ENCODE results near the gene MROH9.

MROH9 gene

GRCh38 chr1:171037626-171038025 lies 102.3 kb downstream of the MROH9 start:
- H3K4me2 ChIP-seq (ENCODE audit: low read depth, low read length), result no peak overlapping the region
- H2AFZ ChIP-seq (ENCODE audit: low read length), result no peak overlapping the region
- TF ChIP-seq CTCF (IDR thresholded peaks at IDR 0.05; ENCODE audit: low read length) (no peak), EZH2phosphoT487 (IDR thresholded peaks at IDR 0.05; ENCODE audit: low read length) (no peak), EZH2 (optimal IDR thresholded peaks at IDR 0.05; ENCODE audit: low read depth, low read length) (no peak)
- H3K27me3 ChIP-seq (replicated peaks; ENCODE audit: insufficient read depth, low read length), result no peaks in the 10 kb centered on the region
- no peaks in the 10 kb centered on the region for H4K20me1 ChIP-seq (ENCODE audit: insufficient read depth, low read length)
- no peaks in the 10 kb centered on the region for H3K36me3 ChIP-seq (replicated peaks; ENCODE audit: insufficient read depth, low read length)
- H3K27ac ChIP-seq (ENCODE audit: low read length), result no peak overlapping the region
- H3K79me2 ChIP-seq (ENCODE audit: low read length), result no peaks in the 10 kb centered on the region
- H3K4me3 ChIP-seq (ENCODE audit: low read length), result no peak overlapping the region
- no peak overlapping the region for H3K9ac ChIP-seq (ENCODE audit: low read length)
- H3K4me1 ChIP-seq (ENCODE audit: low read length), result no peaks in the 10 kb centered on the region
- DNase-seq, result no peak
- H3F3A ChIP-seq (ENCODE audit: insufficient read depth, low read length), result no peaks in the 10 kb centered on the region
- no peaks in the 10 kb centered on the region for H3K9me2 ChIP-seq (replicated peaks; ENCODE audit: insufficient read depth, low read length)
- H3K9me3 ChIP-seq (replicated peaks; ENCODE audit: insufficient read depth, low read length), result no peaks in the 10 kb centered on the region

- Histone ChIP-seq H3K27ac (ENCODE audit: low read length) (no peak overlapping the region), H4K20me1 (ENCODE audit: insufficient read depth, low read length) (no peaks in the 10 kb centered on the region), H3K4me3 (ENCODE audit: low read length) (no peak overlapping the region), H3K9ac (ENCODE audit: low read length) (no peak overlapping the region), H3K27me3 (replicated peaks; ENCODE audit: insufficient read depth, low read length) (no peaks in the 10 kb centered on the region), H3K4me1 (ENCODE audit: low read length) (no peaks in the 10 kb centered on the region), H3K79me2 (ENCODE audit: low read length) (no peaks in the 10 kb centered on the region), H3K9me3 (replicated peaks; ENCODE audit: insufficient read depth, low read length) (no peaks in the 10 kb centered on the region), H3K36me3 (replicated peaks; ENCODE audit: insufficient read depth, low read length) (no peaks in the 10 kb centered on the region), H2AFZ (ENCODE audit: low read length) (no peak overlapping the region), H3F3A (ENCODE audit: insufficient read depth, low read length) (no peaks in the 10 kb centered on the region), H3K4me2 (ENCODE audit: low read depth, low read length) (no peak overlapping the region), H3K9me2 (replicated peaks; ENCODE audit: insufficient read depth, low read length) (no peaks in the 10 kb centered on the region)
- no peak for DNase-seq
- TF ChIP-seq CTCF (IDR thresholded peaks at IDR 0.05; ENCODE audit: low read length), result no peak
- no peak for TF ChIP-seq EZH2 (optimal IDR thresholded peaks at IDR 0.05; ENCODE audit: low read depth, low read length)
- no peak for TF ChIP-seq EZH2phosphoT487 (IDR thresholded peaks at IDR 0.05; ENCODE audit: low read length)
These were observed 103.0 kb downstream of the MROH9 start for GRCh38 chr1:171038284-171038683.

- Histone ChIP-seq H2AFZ (ENCODE audit: low read length) (no peak overlapping the region), H3K79me2 (ENCODE audit: low read length) (no peaks in the 10 kb centered on the region), H3K27me3 (replicated peaks; ENCODE audit: insufficient read depth, low read length) (no peaks in the 10 kb centered on the region), H3K4me2 (ENCODE audit: low read depth, low read length) (no peak overlapping the region), H4K20me1 (ENCODE audit: insufficient read depth, low read length) (no peaks in the 10 kb centered on the region), H3K9ac (ENCODE audit: low read length) (no peak overlapping the region), H3K36me3 (replicated peaks; ENCODE audit: insufficient read depth, low read length) (no peaks in the 10 kb centered on the region), H3K9me2 (replicated peaks; ENCODE audit: insufficient read depth, low read length) (no peaks in the 10 kb centered on the region), H3F3A (ENCODE audit: insufficient read depth, low read length) (no peaks in the 10 kb centered on the region), H3K4me3 (ENCODE audit: low read length) (no peak overlapping the region), H3K4me1 (ENCODE audit: low read length) (no peaks in the 10 kb centered on the region), H3K27ac (ENCODE audit: low read length) (no peak overlapping the region), H3K9me3 (replicated peaks; ENCODE audit: insufficient read depth, low read length) (no peaks in the 10 kb centered on the region)
- no peak for TF ChIP-seq EZH2 (optimal IDR thresholded peaks at IDR 0.05; ENCODE audit: low read depth, low read length)
- no peak for TF ChIP-seq EZH2phosphoT487 (IDR thresholded peaks at IDR 0.05; ENCODE audit: low read length)
- TF ChIP-seq CTCF (IDR thresholded peaks at IDR 0.05; ENCODE audit: low read length), result no peak
- DNase-seq, result no peak
These were observed 112.7 kb downstream of the MROH9 start for GRCh38 chr1:171048014-171048413.
